ENCODE data around the gene MTMR12.
"Not testable (repeated sequence)": the region's sequence is repeated elsewhere in the genome, so short reads cannot be mapped to it uniquely, and the experiment has no call there.

MTMR12 gene

GRCh38 chr5:32314658-32315057 lies 1.9 kb upstream of the MTMR12 start:
- no peaks in the 10 kb centered on the region for H3K9me2 ChIP-seq (replicated peaks; ENCODE audit: control insufficient read depth, low read length)
- no peak overlapping the region for H3K27ac ChIP-seq (ENCODE audit: low read depth, low read length)
- peaks cover 23% of the 10 kb centered on the region for H3K36me3 ChIP-seq (ENCODE audit: control insufficient read depth, low read length)
- no peaks in the 10 kb centered on the region for H4K20me1 ChIP-seq (ENCODE audit: control insufficient read depth, insufficient read depth, low read depth, low read length)
- TF ChIP-seq CTCF (IDR thresholded peaks at IDR 0.05; ENCODE audit: low read depth, low read length, poor library complexity, severe bottlenecking): no peak
- no peak for TF ChIP-seq EZH2phosphoT487 (IDR thresholded peaks at IDR 0.05; ENCODE audit: borderline replicate concordance, low read length)
- H3K79me2 ChIP-seq (ENCODE audit: control insufficient read depth, low read length): peaks cover 28% of the 10 kb centered on the region
- no peak overlapping the region for H3K4me2 ChIP-seq (ENCODE audit: low read length)
- no peak overlapping the region for H3K4me3 ChIP-seq (ENCODE audit: low read length)
- no peaks in the 10 kb centered on the region for H3K9me3 ChIP-seq (ENCODE audit: control insufficient read depth, insufficient read depth, low read length)
- peaks cover 18% of the 10 kb centered on the region for H3F3A ChIP-seq (ENCODE audit: control insufficient read depth, insufficient read depth)
- H3K27me3 ChIP-seq (ENCODE audit: control insufficient read depth, low read length): no peaks in the 10 kb centered on the region
- H3K4me1 ChIP-seq (ENCODE audit: control insufficient read depth, low read length): peaks cover 19% of the 10 kb centered on the region

GRCh38 chr5:32314152-32314488 lies 1.4 kb upstream of the MTMR12 start:
- H4K20me1 ChIP-seq (ENCODE audit: control insufficient read depth, insufficient read depth, low read depth, low read length); H3K9me3 ChIP-seq (ENCODE audit: control insufficient read depth, insufficient read depth, low read length); H3K4me3 ChIP-seq (ENCODE audit: low read length); H3K27me3 ChIP-seq (ENCODE audit: control insufficient read depth, low read length); H3K27ac ChIP-seq (ENCODE audit: low read depth, low read length); H3K9me2 ChIP-seq (replicated peaks; ENCODE audit: control insufficient read depth, low read length): not testable (repeated sequence)
- peak overlapping the region; percentile 46; the same call in 1 of the 2 replicates for H3K4me2 ChIP-seq (ENCODE audit: low read length)
- peaks cover 18% of the 10 kb centered on the region for H3F3A ChIP-seq (ENCODE audit: control insufficient read depth, insufficient read depth)
- H3K79me2 ChIP-seq (ENCODE audit: control insufficient read depth, low read length): peaks cover 33% of the 10 kb centered on the region
- H3K4me1 ChIP-seq (ENCODE audit: control insufficient read depth, low read length): peaks cover 24% of the 10 kb centered on the region
- H3K36me3 ChIP-seq (ENCODE audit: control insufficient read depth, low read length): peaks cover 29% of the 10 kb centered on the region

GRCh38 chr5:32312197-32312594 lies 543 bp downstream of the MTMR12 start:
- Histone ChIP-seq H3K4me3 (ENCODE audit: low read length) (peak overlapping the region; percentile 91), H4K20me1 (ENCODE audit: control insufficient read depth, insufficient read depth, low read depth, low read length) (peaks cover 10% of the 10 kb centered on the region; the same call in 1 of the 2 replicates), H3F3A (ENCODE audit: control insufficient read depth, insufficient read depth) (peaks cover 18% of the 10 kb centered on the region)

More at GRCh38 chr5:32312197-32312594, 543 bp downstream of the MTMR12 start:
- peaks cover 52% of the 10 kb centered on the region for H3K79me2 ChIP-seq (ENCODE audit: control insufficient read depth, low read length)
- H3K36me3 ChIP-seq (ENCODE audit: control insufficient read depth, low read length): peaks cover 48% of the 10 kb centered on the region
- H3K4me1 ChIP-seq (ENCODE audit: control insufficient read depth, low read length): peaks cover 44% of the 10 kb centered on the region
- no peaks in the 10 kb centered on the region for H3K9me3 ChIP-seq (ENCODE audit: control insufficient read depth, insufficient read depth, low read length)
- peak overlapping the region; percentile 92 for H3K4me2 ChIP-seq (ENCODE audit: low read length)
- TF ChIP-seq CTCF (IDR thresholded peaks at IDR 0.05; ENCODE audit: low read depth, low read length, poor library complexity, severe bottlenecking): no peak
- TF ChIP-seq EZH2phosphoT487 (IDR thresholded peaks at IDR 0.05; ENCODE audit: borderline replicate concordance, low read length): no peak
- no peaks in the 10 kb centered on the region for H3K27me3 ChIP-seq (ENCODE audit: control insufficient read depth, low read length)
- no peaks in the 10 kb centered on the region for H3K9me2 ChIP-seq (replicated peaks; ENCODE audit: control insufficient read depth, low read length)
- peak overlapping the region; percentile 96 for H3K27ac ChIP-seq (ENCODE audit: low read depth, low read length)

All from DOHH2 (cell line).